Activated CD4-positive, alpha-beta T cell treated with anti-CD3 and anti-CD28 coated beads, Interleukin-2, amount 50 U/mL, for 1 hour (primary cell): Measurements from ENCODE around the gene PIWIL4.

Experiments
- DNase-seq: peaks from one replicate; pipeline ENCODE4 v3.0.0-alpha.2; 2020

PIWIL4 gene

DNA sequence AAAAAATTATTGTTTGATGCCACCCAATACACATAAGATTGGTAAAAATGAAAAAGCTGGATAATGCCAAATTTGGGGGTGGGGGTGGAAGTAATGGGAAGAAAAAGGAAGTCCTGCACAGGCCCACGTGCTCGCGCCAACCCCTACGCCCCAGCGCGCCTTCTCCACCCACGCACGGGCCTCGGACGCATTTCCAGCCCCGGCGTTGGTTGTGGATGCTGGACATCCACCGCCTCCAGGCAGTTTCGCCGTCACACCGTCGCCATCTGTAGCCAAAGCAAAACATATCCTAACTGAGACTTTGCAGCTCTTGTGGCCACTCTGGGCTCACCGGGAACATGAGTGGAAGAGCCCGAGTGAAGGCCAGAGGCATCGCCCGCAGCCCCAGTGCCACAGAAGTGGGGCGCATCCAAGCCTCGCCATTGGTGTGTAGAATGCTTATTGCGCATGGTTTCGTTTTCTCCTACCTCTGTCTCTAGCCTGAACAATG lies at the start of gene PIWIL4:
TSS of gene PIWIL4 (plus strand) at position 188 of the 490 bp plus-strand sequence. CDS start at position 339, 151 bp downstream.
- no peak for DNase-seq

- no peak for DNase-seq
Measured at GRCh38 chr11:94518300-94518699, 48.9 kb upstream of the PIWIL4 start.

GRCh38 chr11:94519478-94520084 lies 47.6 kb upstream of the PIWIL4 start:
- DNase-seq = no peak

- no peak for DNase-seq
Measured at GRCh38 chr11:94521684-94522083, 45.5 kb upstream of the PIWIL4 start.

- DNase-seq = no peak
Measured at GRCh38 chr11:94524341-94524740, 42.8 kb upstream of the PIWIL4 start.

- DNase-seq = no peak
Measured at GRCh38 chr11:94525546-94526324, 41.4 kb upstream of the PIWIL4 start.

GRCh38 chr11:94526645-94527438 lies 40.3 kb upstream of the PIWIL4 start:
- DNase-seq = no peak

DNA sequence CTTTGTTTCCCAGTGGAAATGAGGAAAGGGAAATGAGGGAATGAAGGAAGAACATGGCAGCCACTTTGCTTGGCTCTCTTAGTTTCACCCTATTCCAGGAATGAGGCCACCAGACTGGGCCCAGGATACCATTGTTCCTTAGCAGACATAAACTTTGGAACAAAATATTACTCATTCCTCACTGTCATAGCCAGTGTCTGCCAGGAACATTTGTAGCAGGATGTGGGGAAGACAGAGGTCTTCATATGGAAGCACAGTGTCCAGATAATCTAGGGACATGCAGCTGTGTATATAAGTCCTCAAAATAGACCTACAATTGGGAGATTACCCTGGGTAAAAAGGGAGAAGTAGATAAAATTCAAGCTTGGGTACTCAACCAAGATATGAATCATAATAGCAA lies 38.6 kb upstream of the PIWIL4 start:
- no peak for DNase-seq

DNA sequence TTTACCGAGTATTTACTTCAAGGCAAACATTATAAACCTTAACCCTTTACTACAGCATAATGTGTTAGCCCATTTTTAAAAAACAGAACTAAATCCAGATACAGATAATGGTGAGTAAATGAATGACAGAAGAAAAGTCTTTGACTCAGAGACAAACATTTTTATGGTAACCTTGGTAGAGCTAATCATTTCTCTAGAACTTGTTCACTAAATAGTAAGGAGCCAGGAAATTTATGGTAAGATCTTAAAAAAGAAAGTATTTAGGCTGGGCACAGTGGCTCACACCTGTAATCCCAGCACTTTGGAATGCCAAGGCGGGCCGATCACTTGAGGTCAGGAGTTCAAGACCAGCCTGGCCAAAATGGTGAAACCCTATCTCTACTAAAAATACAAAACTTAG lies 35.0 kb upstream of the PIWIL4 start:
- no peak for DNase-seq

DNA sequence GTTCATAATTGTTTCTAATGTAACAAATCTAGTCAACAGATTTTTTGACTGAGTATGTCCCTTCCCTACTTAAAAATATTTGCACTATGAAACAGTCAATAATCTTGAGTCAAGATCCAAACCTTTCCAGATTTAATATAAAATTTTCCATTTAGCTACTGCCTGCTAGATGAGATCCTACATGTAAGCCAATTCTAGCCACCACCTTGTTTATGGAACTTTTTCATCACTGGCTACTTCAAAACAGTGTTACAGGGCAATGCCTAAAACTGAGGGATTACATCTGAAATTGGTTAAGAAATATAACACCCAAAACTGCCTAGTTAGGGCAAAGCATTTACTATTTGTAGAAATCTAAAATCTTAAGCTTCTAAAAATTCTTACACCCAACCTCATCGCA lies 34.0 kb upstream of the PIWIL4 start:
- no peak for DNase-seq

GRCh38 chr11:94533696-94534630 lies 33.2 kb upstream of the PIWIL4 start:
- DNase-seq = no peak

GRCh38 chr11:94536386-94536785 lies 30.8 kb upstream of the PIWIL4 start:
- DNase-seq = no peak

- DNase-seq = no peak
Measured at GRCh38 chr11:94537031-94537600, 30.1 kb upstream of the PIWIL4 start.

DNA sequence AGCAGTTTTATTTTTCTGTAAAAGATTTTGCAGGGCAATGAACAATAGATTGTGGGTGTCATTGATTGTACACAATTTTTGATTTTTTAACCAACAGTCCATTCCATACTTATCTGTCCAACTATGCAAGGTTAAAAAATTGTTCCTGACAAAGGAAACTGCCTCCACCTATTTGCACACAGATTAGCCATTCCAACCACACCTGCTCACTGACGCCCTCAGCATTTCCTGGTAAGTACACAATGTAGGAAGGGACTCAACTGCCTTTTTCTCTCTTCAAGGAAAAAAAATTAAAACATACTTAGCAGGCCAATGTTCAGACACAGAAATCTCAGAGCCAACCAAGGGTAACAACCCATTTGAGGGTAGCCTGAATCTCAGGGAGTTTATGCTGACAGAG lies 27.7 kb upstream of the PIWIL4 start:
- DNase-seq = no peak

GRCh38 chr11:94543695-94544645 lies 23.2 kb upstream of the PIWIL4 start, which contains the start of gene FUT4:
Gene FUT4, plus strand, starts transcription at chr11:94543921. Its CDS starts 213 bp downstream, at chr11:94544134.
- peak; percentile 65 for DNase-seq

GRCh38 chr11:94544646-94545263 lies 22.4 kb upstream of the PIWIL4 start:
- no peak for DNase-seq

DNA sequence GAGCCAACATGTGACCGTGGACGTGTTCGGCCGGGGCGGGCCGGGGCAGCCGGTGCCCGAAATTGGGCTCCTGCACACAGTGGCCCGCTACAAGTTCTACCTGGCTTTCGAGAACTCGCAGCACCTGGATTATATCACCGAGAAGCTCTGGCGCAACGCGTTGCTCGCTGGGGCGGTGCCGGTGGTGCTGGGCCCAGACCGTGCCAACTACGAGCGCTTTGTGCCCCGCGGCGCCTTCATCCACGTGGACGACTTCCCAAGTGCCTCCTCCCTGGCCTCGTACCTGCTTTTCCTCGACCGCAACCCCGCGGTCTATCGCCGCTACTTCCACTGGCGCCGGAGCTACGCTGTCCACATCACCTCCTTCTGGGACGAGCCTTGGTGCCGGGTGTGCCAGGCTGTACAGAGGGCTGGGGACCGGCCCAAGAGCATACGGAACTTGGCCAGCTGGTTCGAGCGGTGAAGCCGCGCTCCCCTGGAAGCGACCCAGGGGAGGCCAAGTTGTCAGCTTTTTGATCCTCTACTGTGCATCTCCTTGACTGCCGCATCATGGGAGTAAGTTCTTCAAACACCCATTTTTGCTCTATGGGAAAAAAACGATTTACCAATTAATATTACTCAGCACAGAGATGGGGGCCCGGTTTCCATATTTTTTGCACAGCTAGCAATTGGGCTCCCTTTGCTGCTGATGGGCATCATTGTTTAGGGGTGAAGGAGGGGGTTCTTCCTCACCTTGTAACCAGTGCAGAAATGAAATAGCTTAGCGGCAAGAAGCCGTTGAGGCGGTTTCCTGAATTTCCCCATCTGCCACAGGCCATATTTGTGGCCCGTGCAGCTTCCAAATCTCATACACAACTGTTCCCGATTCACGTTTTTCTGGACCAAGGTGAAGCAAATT lies 21.7 kb upstream of the PIWIL4 start:
- DNase-seq = no peak

GRCh38 chr11:94546162-94546470 lies 21.1 kb upstream of the PIWIL4 start:
- DNase-seq = no peak

- no peak for DNase-seq
Measured at GRCh38 chr11:94546886-94547285, 20.3 kb upstream of the PIWIL4 start.
